ENCODE measurements around the gene UNC13B. TPM values are rescaled to one million over a fixed set of nuclear protein-coding genes. Genes with fewer than 3 reads are reported as not detected.

UNC13B gene
- total RNA-seq, 1 experiment from 2014 or later, result 48.2 TPM

GRCh38 chr9:35350827-35351549 is 189.2 kb downstream of the UNC13B start:
- DNase-seq, result no peak
- Histone ChIP-seq H2BK120ac (ENCODE audit: low read depth, low read length, poor library complexity, severe bottlenecking) (no peak overlapping the region), H3K27ac (ENCODE audit: insufficient read length, low read depth, low read length) (no peak overlapping the region), H3K56ac (ENCODE audit: insufficient read length, low read depth, low read length) (no peak overlapping the region), H4K8ac (replicated peaks; ENCODE audit: insufficient read length, low read depth, low read length) (no peak overlapping the region), H3K9me3 (ENCODE audit: control insufficient read depth, low read depth, low read length) (no peaks in the 10 kb centered on the region), H3T11ph (ENCODE audit: low read length) (no peak overlapping the region), H2AK5ac (ENCODE audit: insufficient read length, low read length) (no peak overlapping the region), H3K79me2 (ENCODE audit: insufficient read depth, low read length) (no peaks in the 10 kb centered on the region), H2BK20ac (ENCODE audit: low read depth, low read length, poor library complexity, severe bottlenecking) (no peak overlapping the region), H2BK5ac (ENCODE audit: insufficient read length, low read length) (no peak overlapping the region), H4K5ac (ENCODE audit: insufficient read length, low read depth, low read length) (no peak overlapping the region), H4K91ac (ENCODE audit: insufficient read length, low read depth, low read length) (no peak overlapping the region), H3K27me3 (ENCODE audit: insufficient read depth, low read length) (no peaks in the 10 kb centered on the region), H3K9ac (ENCODE audit: extremely low read depth, insufficient read length, low read length) (no peak overlapping the region), H3K23me2 (ENCODE audit: insufficient read length, low read depth, low read length, poor library complexity, severe bottlenecking) (no peaks in the 10 kb centered on the region), H2BK15ac (ENCODE audit: low read depth, low read length) (no peak overlapping the region), H3K23ac (ENCODE audit: insufficient read length, low read depth, low read length) (no peak overlapping the region), H3K4me2 (ENCODE audit: insufficient read depth, insufficient read length, low read length) (no peak overlapping the region), H3K79me1 (ENCODE audit: insufficient read depth, low read depth, low read length, poor library complexity, severe bottlenecking) (no peaks in the 10 kb centered on the region), H3K4ac (ENCODE audit: low read depth, low read length) (no peak overlapping the region), H3K14ac (ENCODE audit: insufficient read depth, low read length) (no peak overlapping the region), H3K4me1 (ENCODE audit: insufficient read depth, low read length) (no peaks in the 10 kb centered on the region), H2AFZ (ENCODE audit: low read length) (no peak overlapping the region), H2BK12ac (ENCODE audit: insufficient read length, low read depth, low read length) (no peak overlapping the region), H3K18ac (ENCODE audit: insufficient read length, low read depth, low read length) (no peak overlapping the region), H4K20me1 (ENCODE audit: control insufficient read depth, insufficient read depth, insufficient read length) (no peaks in the 10 kb centered on the region)
- Mint-ChIP-seq H3K9me3 (no peaks in the 10 kb centered on the region), H3K36me3 (ENCODE audit: insufficient read depth in 1 of 3, low read depth in 3 of 3) (no peaks in the 10 kb centered on the region), H3K27me3 (ENCODE audit: low read depth) (no peaks in the 10 kb centered on the region), H3K27ac (no peak overlapping the region), H3K4me3 (no peak overlapping the region), H3K4me1 (no peaks in the 10 kb centered on the region)
- TF ChIP-seq CTCF (conservative IDR thresholded peaks at IDR 0.05), result no peak
- no CpG with 5 or more reads among the region's 3 CpGs for WGBS (ENCODE audit: extremely low coverage, insufficient read length, low lambda C conversion rate)
